SH-SY5Y (cell line): Measurements from ENCODE around the gene GABRG2.

Source experiments
- GATA2 ChIP-seq: IDR thresholded peaks from 2 replicates; pipeline ENCODE4 v1.6.1; 2011; ENCODE audit warnings: mild to moderate bottlenecking, low read depth, low read length
- GATA3 ChIP-seq: IDR thresholded peaks from 2 replicates; pipeline ENCODE4 v1.6.1; 2011; ENCODE audit warnings: low read depth, mild to moderate bottlenecking, low read length, moderate library complexity

- no peak for TF ChIP-seq GATA3
- no peak for TF ChIP-seq GATA2
Measured at GRCh38 chr5:162107591-162107990, 40.0 kb downstream of the GABRG2 start.
